Astrocyte of the cerebellum (primary cell): Measurements from ENCODE around the gene TDRD12.
"Not testable (repeated sequence)": the region's sequence is repeated elsewhere in the genome, so short reads cannot be mapped to it uniquely, and the experiment has no call there.

Experiments
- DNase-seq: peaks from one replicate; pipeline ENCODE4 v3.0.0-alpha.2; 2011; ENCODE audit warnings: low read depth
- H3K4me3 ChIP-seq: 2 replicates; pipeline ENCODE4 v1.5.1; 2011; ENCODE audit warnings: mild to moderate bottlenecking, low read depth, low read length, moderate library complexity
- in situ Hi-C: cut with HindIII; loops from 2 replicates; pipeline ENCODE4 v1.10.0; 2017; ENCODE audit warnings: low sequenced_read_pairs
- TF ChIP-seq, protein P1 (sequence below): IDR thresholded peaks from 2 replicates; pipeline ENCODE4 v1.5.1; 2012; ENCODE audit warnings: low read length, low read depth, moderate library complexity, mild to moderate bottlenecking; ENCODE audit errors: missing control alignments

The TDRD12 gene

DNA sequence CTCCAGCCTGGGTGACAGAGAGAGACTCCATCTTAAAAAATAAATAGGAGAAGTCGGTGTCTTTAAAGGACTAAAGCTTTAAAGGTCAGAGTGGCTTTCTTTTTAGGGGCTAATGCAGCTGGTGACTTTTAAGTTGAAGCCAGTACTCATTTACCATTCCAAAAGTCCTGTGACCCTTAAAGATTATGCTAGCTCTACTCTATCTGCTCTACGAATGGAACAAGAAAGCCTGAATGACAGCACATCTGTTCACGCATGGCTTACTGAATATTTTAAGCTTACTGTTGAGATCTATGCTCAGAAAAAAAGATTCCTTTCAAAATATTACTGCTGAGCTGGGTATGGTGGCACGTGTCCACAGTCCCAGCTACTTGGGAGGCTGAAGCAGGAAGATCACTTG, 16.4 kb downstream of the TDRD12 start:
- in situ Hi-C loops = no loop called here
- TF ChIP-seq, protein P1, sequence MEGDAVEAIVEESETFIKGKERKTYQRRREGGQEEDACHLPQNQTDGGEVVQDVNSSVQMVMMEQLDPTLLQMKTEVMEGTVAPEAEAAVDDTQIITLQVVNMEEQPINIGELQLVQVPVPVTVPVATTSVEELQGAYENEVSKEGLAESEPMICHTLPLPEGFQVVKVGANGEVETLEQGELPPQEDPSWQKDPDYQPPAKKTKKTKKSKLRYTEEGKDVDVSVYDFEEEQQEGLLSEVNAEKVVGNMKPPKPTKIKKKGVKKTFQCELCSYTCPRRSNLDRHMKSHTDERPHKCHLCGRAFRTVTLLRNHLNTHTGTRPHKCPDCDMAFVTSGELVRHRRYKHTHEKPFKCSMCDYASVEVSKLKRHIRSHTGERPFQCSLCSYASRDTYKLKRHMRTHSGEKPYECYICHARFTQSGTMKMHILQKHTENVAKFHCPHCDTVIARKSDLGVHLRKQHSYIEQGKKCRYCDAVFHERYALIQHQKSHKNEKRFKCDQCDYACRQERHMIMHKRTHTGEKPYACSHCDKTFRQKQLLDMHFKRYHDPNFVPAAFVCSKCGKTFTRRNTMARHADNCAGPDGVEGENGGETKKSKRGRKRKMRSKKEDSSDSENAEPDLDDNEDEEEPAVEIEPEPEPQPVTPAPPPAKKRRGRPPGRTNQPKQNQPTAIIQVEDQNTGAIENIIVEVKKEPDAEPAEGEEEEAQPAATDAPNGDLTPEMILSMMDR = no peak
- no peak for DNase-seq

DNA sequence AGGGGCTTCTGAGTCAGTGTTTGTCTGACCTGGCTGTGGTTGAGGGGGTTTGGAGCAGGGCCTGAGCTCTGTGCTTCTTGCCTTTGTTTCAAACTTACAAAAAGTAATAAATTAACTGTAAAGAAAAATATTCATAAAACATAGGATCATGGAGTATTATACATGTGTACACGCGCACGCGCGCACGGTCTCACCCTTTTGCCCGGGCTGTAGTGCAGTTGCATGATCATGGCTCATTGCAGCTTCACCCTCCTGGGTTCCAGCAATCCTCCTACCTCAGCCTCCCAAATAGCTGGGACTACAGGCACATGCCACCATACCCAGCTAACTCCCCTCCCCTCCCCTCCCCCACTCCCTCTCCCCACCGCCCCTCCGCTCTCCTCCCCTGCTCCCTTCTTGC, 23.5 kb downstream of the TDRD12 start:
- no peak for DNase-seq
- in situ Hi-C loops = no loop called here
- TF ChIP-seq, protein P1 = no peak
- H3K4me3 ChIP-seq = no peak overlapping the region

More for the DNA sequence above, 16.4 kb downstream of the TDRD12 start:
- H3K4me3 ChIP-seq = no peak overlapping the region

DNA sequence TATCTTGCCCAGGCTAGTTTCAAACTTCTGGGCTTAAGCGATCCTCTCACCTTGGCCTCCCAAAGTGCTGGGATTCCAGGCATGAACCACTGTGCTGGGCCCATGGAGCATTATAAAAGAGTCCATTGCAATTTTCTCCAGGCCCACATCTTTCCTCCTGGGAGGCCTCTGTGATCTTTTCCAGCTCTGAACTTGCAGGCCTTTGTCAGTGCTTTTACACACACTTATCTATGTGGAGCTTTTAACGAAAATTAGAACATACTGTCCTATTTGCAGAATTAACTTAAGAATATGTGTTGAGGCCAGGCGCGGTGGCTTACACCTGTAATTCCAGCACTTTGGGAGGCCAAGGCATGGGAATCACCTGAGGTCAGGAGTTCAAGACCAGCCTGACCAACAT, 23.9 kb downstream of the TDRD12 start:
- H3K4me3 ChIP-seq = no peak overlapping the region

DNA sequence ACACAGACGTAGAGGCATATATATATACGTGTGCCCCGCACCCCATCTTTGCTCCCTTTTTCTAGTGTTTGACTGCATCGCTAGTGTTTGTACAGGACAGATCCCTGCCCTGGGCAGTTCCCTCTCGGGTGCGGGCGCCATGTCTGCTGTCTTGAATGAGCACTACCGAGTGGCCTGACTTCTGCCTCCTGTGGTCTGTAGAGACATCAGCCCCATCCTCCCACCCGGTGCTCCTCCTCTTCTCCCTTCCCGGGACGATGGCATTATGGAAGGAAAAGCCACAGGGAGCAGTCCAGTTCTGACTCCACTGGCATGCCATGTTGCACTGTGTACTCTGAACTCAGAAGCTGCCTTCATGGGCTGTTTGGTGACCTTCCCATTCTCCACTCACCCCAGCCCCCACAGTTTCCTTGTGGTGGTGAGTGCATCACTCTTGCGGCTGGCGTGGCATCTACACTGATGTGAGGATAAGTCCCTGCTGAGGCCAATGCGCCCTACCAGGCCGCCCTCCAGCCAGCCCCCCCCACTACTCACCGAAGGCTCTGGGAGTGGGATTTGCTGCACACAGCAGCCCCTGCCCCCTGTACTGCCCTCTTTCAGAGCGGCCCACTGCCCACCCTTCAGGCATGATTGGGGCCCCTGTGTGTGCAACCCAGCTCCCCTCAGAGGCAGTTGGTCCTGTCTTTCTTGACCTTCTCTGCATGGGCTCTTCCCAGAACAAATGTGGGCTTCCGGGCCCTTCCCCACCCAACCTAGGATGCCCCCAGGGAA, 25.2 kb downstream of the TDRD12 start:
- H3K4me3 ChIP-seq = no peak overlapping the region
- DNase-seq = no peak
- in situ Hi-C loops = no loop called here
- TF ChIP-seq, protein P1 = no peak

More for the DNA sequence above, 23.9 kb downstream of the TDRD12 start:
- no peak for DNase-seq
- in situ Hi-C loops = no loop called here
- TF ChIP-seq, protein P1 = no peak

DNA sequence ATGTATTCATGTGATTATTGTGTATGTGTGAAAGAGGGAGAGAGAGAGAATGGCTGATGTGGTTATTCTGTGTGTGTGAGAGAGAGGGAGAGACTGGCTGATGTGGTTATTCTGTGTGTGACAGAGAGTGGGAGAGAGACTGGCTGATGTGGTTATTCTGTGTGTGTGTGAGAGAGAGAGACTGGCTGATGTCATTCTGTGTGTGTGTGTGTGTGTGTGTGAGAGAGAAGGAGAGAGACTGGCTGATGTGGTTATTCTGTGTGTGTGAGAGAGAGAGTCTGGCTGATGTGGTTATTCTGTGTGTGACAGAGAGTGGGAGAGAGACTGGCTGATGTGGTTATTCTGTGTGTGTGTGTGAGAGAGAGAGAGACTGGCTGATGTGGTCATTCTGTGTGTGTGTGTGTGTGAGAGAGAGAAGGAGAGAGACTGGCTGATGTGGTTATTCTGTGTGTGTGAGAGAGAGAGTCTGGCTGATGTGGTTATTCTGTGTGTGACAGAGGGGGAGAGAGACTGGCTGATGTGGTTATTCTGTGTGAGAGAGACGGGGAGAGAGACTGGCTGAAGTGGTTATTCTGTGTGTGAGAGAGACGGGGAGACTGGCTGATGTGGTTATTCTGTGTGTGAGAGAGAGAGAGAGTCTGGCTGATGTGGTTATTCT, 26.2 kb downstream of the TDRD12 start:
- in situ Hi-C loops, DNase-seq, H3K4me3 ChIP-seq: not testable (repeated sequence)

DNA sequence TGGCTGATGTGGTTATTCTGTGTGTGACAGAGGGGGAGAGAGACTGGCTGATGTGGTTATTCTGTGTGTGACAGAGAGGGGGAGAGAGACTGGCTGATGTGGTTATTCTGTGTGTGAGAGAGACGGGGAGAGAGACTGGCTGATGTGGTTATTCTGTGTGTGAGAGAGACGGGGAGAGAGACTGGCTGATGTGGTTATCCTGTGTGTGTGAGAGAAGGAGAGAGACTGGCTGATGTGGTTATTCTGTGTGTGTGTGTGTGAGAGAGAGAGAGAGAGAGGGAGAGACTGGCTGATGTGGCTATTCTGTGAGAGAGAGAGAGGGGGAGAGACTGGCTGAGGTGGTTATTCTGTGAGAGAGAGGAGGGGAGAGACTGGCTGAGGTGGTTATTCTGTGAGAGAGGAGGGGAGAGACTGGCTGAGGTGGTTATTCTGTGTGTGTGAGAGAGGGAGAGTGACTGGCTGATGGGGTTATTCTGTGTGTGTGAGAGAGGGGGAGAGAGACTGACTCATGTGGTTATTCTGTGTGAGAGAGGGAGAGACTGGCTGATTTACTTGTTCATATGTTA, 27.1 kb downstream of the TDRD12 start:
- H3K4me3 ChIP-seq, in situ Hi-C loops, DNase-seq: not testable (repeated sequence)

DNA sequence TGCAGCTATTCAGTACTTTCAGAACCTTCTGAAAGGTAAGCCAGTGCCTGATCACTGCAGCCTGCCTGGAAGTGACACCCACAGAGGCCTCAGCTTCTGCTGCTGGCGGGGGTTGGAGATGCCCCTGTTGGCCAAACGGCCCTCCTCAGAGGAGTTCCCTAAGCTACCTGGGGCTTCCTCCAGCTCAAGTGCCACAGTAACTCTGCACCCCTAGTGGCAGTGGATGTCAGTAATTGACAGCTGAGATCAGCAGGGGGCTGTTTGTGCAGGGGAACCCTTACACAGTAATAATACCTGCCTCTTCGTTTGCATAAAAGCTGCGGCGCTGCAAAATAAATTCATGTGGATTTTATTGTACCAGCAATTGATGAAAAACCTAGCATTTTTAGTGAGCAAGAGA, 28.9 kb downstream of the TDRD12 start:
- DNase-seq = no peak
- H3K4me3 ChIP-seq = no peak overlapping the region
- TF ChIP-seq, protein P1 = no peak
- in situ Hi-C loops = no loop called here
